Cerebellar cortex (tissue), 1 donor: ENCODE results near the gene TSSC4.

Source experiments
- DNase-seq: peaks from one replicate; pipeline ENCODE4 v3.0.0-alpha.2; 2015; ENCODE audit warnings: low spot score

The TSSC4 gene

DNA sequence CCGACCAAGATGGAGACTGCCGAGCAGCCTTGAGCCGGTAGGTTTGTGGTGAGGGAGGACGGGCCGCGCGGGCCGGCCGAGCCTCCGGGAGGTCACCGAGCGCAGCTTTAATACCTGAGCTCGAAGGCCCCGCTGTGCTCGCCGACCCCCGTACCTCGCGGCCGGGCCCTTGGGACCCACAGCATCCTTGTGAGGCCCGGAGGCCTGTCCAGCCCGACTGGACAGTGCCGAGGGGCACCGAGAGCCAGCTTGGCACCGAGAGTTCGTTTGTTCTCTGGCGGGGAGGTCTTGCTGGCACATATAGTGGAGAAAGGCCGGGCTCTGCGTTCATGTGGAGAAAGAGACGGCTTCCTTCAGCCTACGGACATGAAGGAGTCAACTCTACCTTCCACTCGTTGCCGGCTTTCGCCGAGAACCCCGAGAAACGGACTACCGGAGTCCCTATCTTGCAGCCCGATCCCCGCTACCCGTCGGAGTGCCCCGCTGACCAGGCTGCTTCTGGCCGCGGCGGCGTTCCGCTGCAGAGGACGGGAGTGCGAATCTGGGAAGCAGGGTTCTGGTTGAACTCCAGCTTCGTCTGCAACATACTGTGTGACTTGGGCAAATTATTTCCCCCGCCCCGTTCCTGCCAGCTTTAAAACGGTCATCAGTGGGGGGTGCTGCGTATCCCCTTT lies 349 bp downstream of the TSSC4 start:
- no peak for DNase-seq

GRCh38 chr11:2401436-2401984 lies 960 bp downstream of the TSSC4 start:
- no peak for DNase-seq

GRCh38 chr11:2402106-2402505 lies 1.6 kb downstream of the TSSC4 start:
- DNase-seq: no peak

GRCh38 chr11:2402890-2403645 lies 2.5 kb downstream of the TSSC4 start:
- no peak for DNase-seq

DNA sequence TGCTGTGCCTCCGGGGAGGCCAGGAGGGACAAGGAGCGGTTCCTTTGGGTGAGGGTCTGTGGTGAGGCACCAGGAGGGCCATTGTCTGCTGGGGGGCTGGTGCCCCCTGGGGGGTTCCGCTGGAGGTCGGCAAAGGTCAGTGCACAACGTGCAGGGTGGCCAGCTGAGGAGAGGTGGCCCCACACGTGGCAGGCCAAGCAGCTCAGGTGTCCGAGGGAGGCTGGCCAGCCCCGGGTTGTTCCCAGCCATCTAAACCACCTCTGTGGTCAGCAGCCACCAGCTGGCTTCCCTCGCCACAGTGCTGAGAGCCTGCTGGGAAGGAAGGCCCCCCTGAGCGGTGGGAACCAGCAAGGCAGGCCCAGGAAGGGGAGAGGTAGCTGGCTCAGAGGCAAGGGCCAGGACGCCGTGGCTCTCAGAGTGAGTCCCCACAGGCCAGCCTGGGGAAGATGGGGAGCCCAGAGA lies 4.2 kb downstream of the TSSC4 start:
- DNase-seq: no peak

DNA sequence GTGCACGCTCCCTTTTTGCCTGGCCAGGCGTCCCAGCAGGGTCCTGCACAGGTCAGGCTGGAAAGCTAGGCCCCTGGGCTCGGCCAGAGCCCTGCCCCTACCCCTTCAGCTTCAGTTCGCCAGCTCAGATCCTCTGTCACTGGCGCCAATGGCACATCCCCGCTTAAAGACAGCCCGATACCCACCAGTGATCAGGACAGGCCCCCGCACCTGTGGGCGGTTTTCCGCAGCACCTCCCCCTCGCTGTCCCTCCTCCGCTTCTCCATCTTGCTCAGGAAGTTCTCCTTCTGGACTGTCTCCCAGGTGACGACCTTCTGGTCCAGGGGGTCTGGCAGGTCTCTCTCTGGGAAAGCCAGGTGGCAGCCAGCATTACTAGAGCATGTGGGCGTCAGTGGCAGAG lies 5.9 kb downstream of the TSSC4 start:
- DNase-seq: no peak

DNA sequence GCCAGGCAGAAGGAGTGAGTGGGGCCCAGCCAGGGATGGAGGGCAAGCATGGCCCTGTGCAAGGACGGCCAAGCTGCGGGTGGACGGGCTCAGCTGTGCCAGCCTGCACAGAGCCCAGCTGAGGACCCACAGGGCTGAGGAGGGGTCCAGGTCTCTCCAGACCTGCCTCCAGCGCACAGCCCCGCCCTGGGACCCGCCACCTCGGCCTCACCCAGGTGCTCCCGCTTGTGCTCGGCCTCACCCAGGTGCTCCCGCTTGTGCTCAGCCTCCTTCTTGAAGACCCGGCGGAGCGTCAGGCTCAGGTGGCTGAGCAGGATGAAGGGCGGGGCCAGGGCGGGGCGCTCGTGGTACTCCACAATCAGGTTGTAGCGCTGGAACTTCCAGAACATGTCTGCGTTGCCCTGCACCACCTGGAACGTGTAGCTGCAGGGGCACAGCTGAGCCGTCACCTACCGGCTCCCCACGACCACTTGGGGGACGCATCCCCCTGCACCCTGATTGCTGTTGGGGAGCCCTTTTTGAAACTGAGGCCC lies 6.4 kb downstream of the TSSC4 start:
- no peak for DNase-seq

GRCh38 chr11:2408671-2409070 lies 8.1 kb downstream of the TSSC4 start:
- DNase-seq: no peak

GRCh38 chr11:2409126-2409525 lies 8.6 kb downstream of the TSSC4 start:
- DNase-seq: no peak

DNA sequence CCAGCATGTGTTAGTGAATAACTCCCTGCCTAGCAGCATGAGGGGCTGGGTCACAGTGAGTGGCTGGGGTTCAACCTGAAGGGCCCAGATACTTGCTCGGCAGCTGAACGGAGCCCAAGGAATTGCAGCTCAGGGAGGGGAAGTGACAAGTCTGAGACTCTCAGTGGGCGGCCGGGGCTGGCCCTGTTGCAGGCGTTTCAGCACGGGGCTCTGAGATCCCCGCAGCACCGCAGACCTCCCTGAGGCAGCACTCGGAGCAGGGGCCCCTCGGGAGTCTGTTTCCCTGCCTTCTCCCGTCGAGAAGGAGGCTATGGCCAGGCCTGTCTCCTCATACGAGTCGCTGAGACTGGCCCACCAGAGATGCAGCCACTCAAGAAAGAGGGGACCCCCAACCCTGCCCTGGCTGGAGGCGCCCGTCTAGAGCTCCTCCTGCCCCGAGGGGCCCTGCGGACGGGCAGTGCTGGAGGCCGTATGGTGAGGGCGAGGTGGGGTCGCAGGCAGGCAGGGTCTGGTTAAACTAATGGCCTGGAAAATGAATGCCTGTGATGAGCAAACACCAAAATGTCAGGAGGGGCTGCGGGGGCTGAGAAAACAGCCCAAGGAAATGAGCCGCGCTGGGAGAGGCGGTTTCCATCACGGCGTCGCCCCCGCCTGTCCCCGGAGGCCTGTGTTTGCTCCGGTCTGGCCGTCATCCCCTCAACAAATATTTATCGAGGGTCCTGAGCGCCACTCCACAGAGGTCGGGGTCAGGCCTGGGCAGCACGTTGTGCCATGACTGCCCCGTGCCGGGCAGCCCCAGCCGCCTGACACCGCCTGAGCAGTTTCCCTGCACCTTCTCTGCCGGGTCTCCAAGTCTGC lies 9.3 kb downstream of the TSSC4 start:
- DNase-seq: no peak

- DNase-seq: no peak
These were observed 10.1 kb downstream of the TSSC4 start for GRCh38 chr11:2410616-2411015.

- DNase-seq: no peak
These were observed 11.1 kb downstream of the TSSC4 start for GRCh38 chr11:2411446-2412305.

- DNase-seq: no peak
These were observed 11.8 kb downstream of the TSSC4 start for GRCh38 chr11:2412323-2412722.

DNA sequence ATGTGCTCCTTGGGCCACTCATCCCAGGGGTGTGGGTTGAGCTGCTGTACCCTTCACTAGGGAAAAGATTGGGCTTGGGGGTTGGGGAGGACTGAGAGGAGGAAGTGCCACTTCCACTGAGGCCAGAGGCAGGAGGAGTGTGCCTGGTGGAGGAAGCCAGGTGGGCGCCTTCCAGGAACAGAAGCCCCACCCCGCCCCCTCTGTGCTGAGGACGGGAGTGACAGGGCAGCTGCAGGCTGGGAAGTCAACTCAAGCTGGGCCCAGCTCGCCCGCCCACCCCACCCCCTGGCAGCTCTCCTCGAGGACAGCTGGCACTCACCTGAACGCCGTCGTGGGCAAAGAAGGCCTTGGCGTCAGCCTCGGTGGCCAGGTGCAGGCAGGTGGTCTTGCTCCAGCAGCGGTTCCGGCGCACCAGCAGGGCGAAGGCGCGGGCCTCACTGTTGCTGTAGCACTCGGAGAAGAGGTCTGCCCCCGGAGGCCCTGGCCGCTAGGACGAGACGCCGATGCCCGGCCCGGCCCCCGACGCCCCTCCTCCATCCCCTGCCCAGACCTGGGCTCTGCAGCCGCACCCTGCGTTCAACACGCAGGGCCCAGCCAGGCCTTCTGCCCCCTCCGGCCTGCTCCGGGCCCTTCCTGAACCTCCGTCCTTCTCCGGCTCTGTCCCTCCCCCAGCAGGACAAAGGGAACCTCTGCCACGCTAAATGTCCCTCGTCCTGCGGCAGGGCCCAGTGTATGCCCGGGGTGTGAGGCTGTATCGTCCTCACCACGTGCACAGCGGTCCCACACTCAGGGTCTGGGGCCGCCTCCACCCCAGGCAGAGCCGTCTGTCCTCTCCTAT lies 13.4 kb downstream of the TSSC4 start:
- DNase-seq: no peak

DNA sequence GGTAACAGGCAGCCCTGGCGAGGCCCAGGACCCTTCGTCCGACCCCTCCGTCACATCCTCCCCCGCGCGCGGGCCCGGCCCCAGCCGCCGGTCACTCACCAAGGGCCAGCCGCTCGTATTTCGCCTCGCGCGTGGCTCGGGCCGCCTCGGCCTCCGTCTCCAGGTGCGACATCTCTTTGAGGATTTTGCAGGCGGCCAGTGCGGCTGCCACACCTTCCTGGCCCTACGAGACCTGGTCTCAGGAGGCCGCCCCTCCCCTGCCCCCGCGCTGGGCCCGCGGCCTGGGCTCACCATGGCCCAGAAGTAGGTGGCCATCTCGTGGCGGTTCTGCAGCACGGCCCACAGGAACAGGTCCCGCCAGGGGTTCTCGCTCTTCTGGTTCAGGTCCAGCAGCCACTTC lies 14.1 kb downstream of the TSSC4 start:
- DNase-seq: no peak

GRCh38 chr11:2415171-2415570 lies 14.6 kb downstream of the TSSC4 start:
- DNase-seq: no peak

DNA sequence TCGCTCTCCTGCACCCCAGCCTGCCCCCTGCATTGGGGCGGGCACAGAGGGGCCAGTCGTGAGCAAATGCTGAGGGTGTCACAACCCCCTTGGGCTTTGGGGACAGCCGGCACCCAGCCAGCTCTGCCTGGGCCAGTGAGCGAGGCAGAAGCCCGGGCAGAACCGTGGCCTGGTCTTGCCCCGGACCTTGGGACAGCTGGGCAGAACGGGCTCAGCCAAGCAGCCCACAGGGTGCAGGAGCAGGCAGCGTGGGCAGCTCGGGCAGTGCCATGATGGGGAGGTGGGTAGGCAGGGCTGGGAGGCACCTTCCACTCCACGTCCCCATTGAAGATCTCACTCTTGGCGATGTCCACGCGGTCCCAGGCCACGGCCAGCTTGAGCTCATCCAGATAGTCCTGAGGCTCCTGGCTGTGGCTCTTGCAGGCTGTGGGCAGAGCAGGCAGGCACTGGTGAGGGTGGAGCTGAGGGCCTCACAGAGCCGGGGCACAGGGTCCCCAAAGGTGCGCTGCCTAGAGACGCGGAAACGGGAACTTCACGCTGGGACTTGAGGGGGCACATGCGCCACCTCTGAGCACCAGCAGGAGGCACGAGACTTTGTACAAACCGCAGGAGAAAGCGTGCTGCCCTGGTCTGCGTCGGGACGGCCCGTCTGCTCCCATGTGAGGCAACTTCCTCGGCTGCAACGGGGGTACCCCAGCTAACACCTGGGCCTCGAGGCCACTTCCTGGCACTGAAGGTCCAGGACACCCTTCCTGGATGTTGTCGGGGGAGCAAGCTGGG lies 15.2 kb downstream of the TSSC4 start:
- DNase-seq: no peak

GRCh38 chr11:2416765-2417164 lies 16.2 kb downstream of the TSSC4 start:
- DNase-seq: no peak
